T-helper 1 cell treated with Interleukin-12 subunit alpha and Interleukin-12 subunit beta and Interleukin-4 antibody, amounts not matched to agents 30 μg/mL and 1 μg/mL, for 36 hours (primary cell): ENCODE data around the gene MYO9B.

Source experiments
- H3K27ac Mint-ChIP-seq: one replicate; pipeline ENCODE4 v1.8.0; 2021; ENCODE audit warnings: mild to moderate bottlenecking, mixed read lengths
- H3K27me3 Mint-ChIP-seq: one replicate; pipeline ENCODE4 v1.8.0; 2021; ENCODE audit warnings: low read depth, mixed read lengths
- H3K36me3 Mint-ChIP-seq: one replicate; pipeline ENCODE4 v1.8.0; 2021; ENCODE audit warnings: low read depth, mixed read lengths
- H3K4me1 Mint-ChIP-seq: one replicate; pipeline ENCODE4 v1.8.0; 2021; ENCODE audit warnings: low read depth, mixed read lengths
- H3K4me3 Mint-ChIP-seq: one replicate; pipeline ENCODE4 v1.8.0; 2021; ENCODE audit warnings: mild to moderate bottlenecking, moderate library complexity, mixed read lengths
- H3K9me3 Mint-ChIP-seq: one replicate; pipeline ENCODE4 v1.8.0; 2021; ENCODE audit warnings: mixed read lengths

The MYO9B gene

GRCh38 chr19:17259934-17260333 is 184.4 kb downstream of the MYO9B start:
- Mint-ChIP-seq H3K27me3 (peaks cover 4% of the 10 kb centered on the region), H3K9me3 (no peaks in the 10 kb centered on the region), H3K4me3 (no peak overlapping the region), H3K4me1 (peaks cover 8% of the 10 kb centered on the region), H3K36me3 (no peaks in the 10 kb centered on the region), H3K27ac (no peak overlapping the region)

DNA sequence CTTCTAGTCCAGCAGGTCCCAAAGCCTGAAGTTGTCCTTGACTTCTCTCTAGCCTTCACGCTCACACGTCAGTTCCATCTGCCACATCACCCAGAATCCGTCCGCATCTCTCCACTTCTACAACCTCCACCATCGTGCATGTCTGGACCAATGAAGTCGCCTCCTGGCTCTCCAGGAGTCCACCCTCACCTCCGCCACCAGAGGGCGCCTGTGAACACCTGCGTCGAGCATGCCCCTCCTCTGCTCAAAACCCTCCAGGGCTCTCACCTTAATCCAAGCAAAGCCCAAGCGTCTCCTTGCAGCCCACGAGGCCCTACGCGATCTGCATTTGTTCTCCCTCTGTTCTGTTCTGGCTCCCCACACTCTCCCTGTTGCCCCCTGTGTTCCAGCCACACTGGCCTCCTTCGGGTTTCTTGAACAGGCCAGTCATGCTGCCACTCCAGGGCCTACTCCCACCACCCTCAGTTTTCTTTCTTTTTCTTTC is 185.3 kb downstream of the MYO9B start:
- peaks cover 8% of the 10 kb centered on the region for H3K4me1 Mint-ChIP-seq
- peaks cover 4% of the 10 kb centered on the region for H3K27me3 Mint-ChIP-seq
- no peaks in the 10 kb centered on the region for H3K9me3 Mint-ChIP-seq
- H3K36me3 Mint-ChIP-seq = no peaks in the 10 kb centered on the region
- no peak overlapping the region for H3K27ac Mint-ChIP-seq
- no peak overlapping the region for H3K4me3 Mint-ChIP-seq

DNA sequence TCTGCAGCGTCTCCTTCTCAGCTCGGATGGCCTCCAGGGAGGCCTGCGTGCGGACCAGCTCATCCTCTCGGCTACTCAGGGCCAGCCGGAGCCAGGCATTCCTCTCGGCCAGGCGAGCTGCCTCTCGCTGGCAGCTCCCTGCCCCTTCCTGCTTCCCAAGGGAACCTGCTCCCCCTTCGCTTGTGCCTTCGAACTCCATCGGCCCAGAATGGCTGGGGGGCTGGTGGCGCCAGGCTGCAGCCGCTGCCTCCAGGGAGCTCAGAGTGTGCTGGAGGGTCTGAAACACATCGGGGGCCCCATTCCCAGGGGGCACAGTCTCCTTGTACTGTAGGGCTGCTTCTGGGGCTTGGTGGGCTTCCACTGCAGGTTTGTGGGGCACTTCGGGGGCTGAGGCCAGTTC is 187.0 kb downstream of the MYO9B start:
- Mint-ChIP-seq H3K27me3 (peaks cover 4% of the 10 kb centered on the region), H3K9me3 (no peaks in the 10 kb centered on the region), H3K4me3 (no peak overlapping the region), H3K27ac (no peak overlapping the region), H3K4me1 (peaks cover 14% of the 10 kb centered on the region), H3K36me3 (no peaks in the 10 kb centered on the region)
